ENCODE results near the gene LOXL3.
"Not testable (repeated sequence)": the region's sequence is repeated elsewhere in the genome, so short reads cannot be mapped to it uniquely, and the experiment has no call there.

The LOXL3 gene

DNA sequence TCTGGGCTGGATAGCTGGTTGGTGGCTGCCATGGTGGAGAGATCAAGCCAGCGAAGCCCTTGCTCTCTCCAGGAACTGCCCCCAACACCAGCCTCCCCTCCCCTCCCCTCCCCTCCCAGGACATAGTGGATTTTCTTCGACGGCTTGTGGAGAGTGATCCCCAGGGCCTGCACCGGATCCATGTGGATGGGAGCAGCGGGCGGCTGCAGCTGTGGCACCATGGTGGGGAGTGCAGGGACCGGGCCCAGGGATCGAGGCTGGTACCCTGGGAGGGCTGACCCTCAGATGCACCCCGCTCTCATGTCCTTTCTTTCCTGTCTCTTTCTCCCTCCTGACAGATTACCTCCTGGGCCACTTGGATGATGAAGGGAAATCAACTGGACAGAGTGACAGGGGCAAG is 63.8 kb downstream of the LOXL3 start:
- no peak for DNase-seq (ENCODE audit: low read depth in 2 of 2)

- DNase-seq (ENCODE audit: low read depth in 2 of 2): no peak
Measured at GRCh38 chr2:74488643-74489481, 64.9 kb downstream of the LOXL3 start.

- DNase-seq (ENCODE audit: low read depth in 2 of 2): no peak
Measured at GRCh38 chr2:74486141-74486540, 67.6 kb downstream of the LOXL3 start.

- not testable (repeated sequence) for DNase-seq (ENCODE audit: low read depth in 2 of 2)
Measured at GRCh38 chr2:74483675-74484164, 70.0 kb downstream of the LOXL3 start.

DNA sequence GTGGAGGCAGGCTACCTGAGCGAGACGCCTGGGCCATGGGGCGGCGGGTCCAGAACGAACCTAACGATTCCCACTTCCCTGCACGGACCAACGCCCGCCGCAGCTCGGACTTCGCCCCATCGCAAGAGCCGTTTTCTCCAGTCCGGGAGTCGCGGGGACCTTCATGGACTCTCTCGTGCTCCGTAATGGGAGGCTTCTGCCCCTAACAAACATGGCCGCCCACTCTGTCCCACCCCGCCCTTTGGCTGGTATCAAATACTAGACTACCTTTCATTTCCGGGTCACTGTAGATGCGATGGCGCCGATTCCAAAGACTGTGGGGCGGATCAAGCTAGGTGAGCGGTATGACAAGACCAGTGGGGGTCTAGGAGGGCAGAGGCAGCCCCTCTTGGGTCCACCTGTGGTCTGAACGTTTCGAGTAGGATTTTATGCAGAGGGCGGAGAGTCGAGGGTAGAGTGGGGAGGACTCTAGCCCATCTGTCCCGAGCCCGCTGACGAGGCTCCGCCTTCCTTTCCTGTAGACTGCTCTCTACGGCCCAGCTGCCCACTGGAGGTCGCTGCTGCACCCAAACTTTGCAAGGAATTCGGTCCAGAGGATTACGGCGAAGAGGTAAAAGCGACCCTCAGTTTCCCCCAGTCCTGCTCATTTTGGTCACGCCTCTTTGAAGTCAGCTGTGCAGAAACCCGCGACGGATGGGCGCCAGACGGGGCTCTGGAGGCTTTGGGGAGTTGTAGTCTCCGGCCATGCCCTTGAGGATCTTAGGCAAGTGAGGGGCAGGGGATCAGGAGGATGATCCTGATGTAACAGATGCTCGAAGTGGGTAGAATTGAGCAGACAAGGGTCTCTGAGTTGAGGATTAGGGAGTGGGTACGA is 70.7 kb downstream of the LOXL3 start, which contains the start of the genes CCDC142 and TTC31:
CCDC142 (minus strand) TSS at position 198 of the 874 bp plus-strand sequence; CDS start at position 37, 161 bp downstream.
TTC31 (plus strand) TSS at position 281 of the 874 bp plus-strand sequence; CDS start at position 296, 15 bp downstream.
- peak; percentile 80 to 84 for DNase-seq (ENCODE audit: low read depth in 2 of 2)

Measured in fibroblast of skin of left biceps (primary cell).